Mononuclear cell (primary cell): ENCODE measurements around the gene GATAD2B. TPM values are rescaled to one million over a fixed set of nuclear protein-coding genes. Genes with fewer than 3 reads are reported as not detected.

ENCODE experiments used
- H3K27me3 ChIP-seq: 2 replicates; pipeline ENCODE4 v1.6.0; 2011; ENCODE audit warnings: low read length, control low read depth; ENCODE audit not compliant: insufficient read depth
- H3K4me1 ChIP-seq: 2 replicates; pipeline ENCODE4 v1.5.1; 2011; ENCODE audit warnings: mild to moderate bottlenecking, low read length, control low read depth; ENCODE audit not compliant: insufficient read depth
- H3K4me3 ChIP-seq: 2 replicates; pipeline ENCODE4 v1.5.1; 2011; ENCODE audit warnings: mild to moderate bottlenecking, low read length, moderate library complexity
- H3K9me3 ChIP-seq: 2 replicates; pipeline ENCODE4 v1.5.1; 2011; ENCODE audit warnings: low read depth, mild to moderate bottlenecking, control low read depth, low read length
- total RNA-seq: library from RNA; depleted of rRNA; stranded (reverse); fragments of >200 nt; gene quantifications from one replicate; pipeline ENCODE4 v1.2.3, GENCODE V29; 2012

Gene GATAD2B
- total RNA-seq, result 15.5 TPM

- Histone ChIP-seq H3K4me3 (peak within 1 kb of the TSS; percentile 76), H3K4me1 (peaks cover 40% of the 10 kb centered on the region), H3K9me3 (no peaks in the 10 kb centered on the region), H3K27me3 (no peaks in the 10 kb centered on the region)
Observed at GRCh38 chr1:153922972-153923925, at the start of gene GATAD2B. GATAD2B (minus strand) TSS chr1:153922972; CDS start chr1:153828347, 94,625 bp downstream.

- no peaks in the 10 kb centered on the region for H3K27me3 ChIP-seq
- no peaks in the 10 kb centered on the region for H3K9me3 ChIP-seq
- peaks cover 28% of the 10 kb centered on the region for H3K4me1 ChIP-seq
- H3K4me3 ChIP-seq, result no peak overlapping the region
Observed at GRCh38 chr1:153970346-153970745, 47.6 kb upstream of the GATAD2B start.

- H3K4me3 ChIP-seq, result no peak overlapping the region
- H3K4me1 ChIP-seq, result peaks cover 36% of the 10 kb centered on the region
- no peaks in the 10 kb centered on the region for H3K27me3 ChIP-seq
- no peaks in the 10 kb centered on the region for H3K9me3 ChIP-seq
Observed at GRCh38 chr1:153968972-153969371, 46.2 kb upstream of the GATAD2B start.

- no peak overlapping the region for H3K4me3 ChIP-seq
- H3K4me1 ChIP-seq, result peaks cover 39% of the 10 kb centered on the region
- H3K9me3 ChIP-seq, result no peaks in the 10 kb centered on the region
- H3K27me3 ChIP-seq, result no peaks in the 10 kb centered on the region
Observed at GRCh38 chr1:153968408-153968807, 45.6 kb upstream of the GATAD2B start.

GRCh38 chr1:153968000-153968363, 45.2 kb upstream of the GATAD2B start:
- Histone ChIP-seq H3K9me3 (no peaks in the 10 kb centered on the region), H3K4me1 (peaks cover 40% of the 10 kb centered on the region), H3K27me3 (no peaks in the 10 kb centered on the region), H3K4me3 (peak overlapping the region; percentile 81)

GRCh38 chr1:153967107-153967999, 44.6 kb upstream of the GATAD2B start, which contains the start of gene CREB3L4:
CREB3L4 (plus strand) TSS chr1:153967902; CDS start chr1:153968526, 624 bp downstream.
- Histone ChIP-seq H3K4me3 (peak within 1 kb of the TSS; percentile 81), H3K4me1 (peaks cover 47% of the 10 kb centered on the region), H3K9me3 (no peaks in the 10 kb centered on the region), H3K27me3 (no peaks in the 10 kb centered on the region)

GRCh38 chr1:153963850-153964331, 41.1 kb upstream of the GATAD2B start:
- H3K4me1 ChIP-seq, result peaks cover 64% of the 10 kb centered on the region
- H3K4me3 ChIP-seq, result peak overlapping the region; percentile 69
- no peaks in the 10 kb centered on the region for H3K9me3 ChIP-seq
- no peaks in the 10 kb centered on the region for H3K27me3 ChIP-seq

- no peaks in the 10 kb centered on the region for H3K27me3 ChIP-seq
- H3K4me3 ChIP-seq, result peak within 1 kb of the TSS; percentile 69
- no peaks in the 10 kb centered on the region for H3K9me3 ChIP-seq
- peaks cover 60% of the 10 kb centered on the region for H3K4me1 ChIP-seq
Observed at GRCh38 chr1:153963030-153963849, 40.5 kb upstream of the GATAD2B start, which contains the start of gene SLC39A1. SLC39A1 (minus strand) TSS chr1:153963537; CDS start chr1:153962715, 822 bp downstream.

GRCh38 chr1:153962088-153963029, 39.6 kb upstream of the GATAD2B start:
- Histone ChIP-seq H3K4me3 (peak overlapping the region; percentile 69), H3K4me1 (peaks cover 58% of the 10 kb centered on the region), H3K27me3 (no peaks in the 10 kb centered on the region), H3K9me3 (no peaks in the 10 kb centered on the region)

GRCh38 chr1:153961421-153961820, 38.6 kb upstream of the GATAD2B start:
- Histone ChIP-seq H3K27me3 (no peaks in the 10 kb centered on the region), H3K4me1 (peaks cover 62% of the 10 kb centered on the region), H3K4me3 (no peak overlapping the region), H3K9me3 (no peaks in the 10 kb centered on the region)

GRCh38 chr1:153960206-153960605, 37.4 kb upstream of the GATAD2B start:
- H3K27me3 ChIP-seq, result no peaks in the 10 kb centered on the region
- H3K9me3 ChIP-seq, result no peaks in the 10 kb centered on the region
- peaks cover 63% of the 10 kb centered on the region for H3K4me1 ChIP-seq
- H3K4me3 ChIP-seq, result no peak overlapping the region

- H3K4me1 ChIP-seq, result peaks cover 68% of the 10 kb centered on the region
- H3K4me3 ChIP-seq, result no peak overlapping the region
Observed at GRCh38 chr1:153959454-153959853, 36.7 kb upstream of the GATAD2B start.

GRCh38 chr1:153958961-153959260, 36.1 kb upstream of the GATAD2B start:
- Histone ChIP-seq H3K4me1 (peaks cover 63% of the 10 kb centered on the region), H3K9me3 (no peaks in the 10 kb centered on the region), H3K4me3 (no peak overlapping the region), H3K27me3 (no peaks in the 10 kb centered on the region)

More at GRCh38 chr1:153959454-153959853, 36.7 kb upstream of the GATAD2B start:
- H3K27me3 ChIP-seq, result no peaks in the 10 kb centered on the region
- no peaks in the 10 kb centered on the region for H3K9me3 ChIP-seq
